AML-193 (cell line): ENCODE measurements around the gene ANKRD1.
"Not testable (repeated sequence)": the region's sequence is repeated elsewhere in the genome, so short reads cannot be mapped to it uniquely, and the experiment has no call there.

Source experiments
- DNase-seq, 2 experiments: peaks; one replicate each; lab custom pipeline; 2025; lab: John Stamatoyannopoulos, UW

Gene ANKRD1

GRCh38 chr10:90912174-90912573, 8.7 kb downstream of the ANKRD1 start:
- DNase-seq = no peak

GRCh38 chr10:90911133-90912051, 9.5 kb downstream of the ANKRD1 start:
- DNase-seq = peak; percentile 48 to 62

DNA sequence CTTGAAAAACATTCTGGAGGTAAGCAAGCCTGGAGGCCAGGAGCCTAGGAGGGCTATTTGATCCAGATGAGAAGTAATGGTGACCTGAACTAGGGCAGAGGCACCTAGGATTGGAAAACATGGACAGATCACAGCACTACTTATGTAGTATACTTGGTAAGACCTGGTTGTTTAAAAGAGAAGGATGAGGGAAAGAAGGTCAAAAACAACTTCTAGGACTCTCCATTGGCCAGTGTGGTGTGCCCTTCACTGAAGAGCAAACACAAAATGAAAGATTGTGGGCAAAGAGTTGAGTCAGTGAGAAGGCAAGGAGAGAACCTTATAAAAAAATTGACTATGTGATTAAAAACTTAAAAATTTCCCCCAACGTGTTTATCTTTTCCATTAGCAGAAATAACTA, 14.3 kb downstream of the ANKRD1 start:
- DNase-seq = no peak

GRCh38 chr10:90905925-90906324, 15.0 kb downstream of the ANKRD1 start:
- no peak for DNase-seq

DNA sequence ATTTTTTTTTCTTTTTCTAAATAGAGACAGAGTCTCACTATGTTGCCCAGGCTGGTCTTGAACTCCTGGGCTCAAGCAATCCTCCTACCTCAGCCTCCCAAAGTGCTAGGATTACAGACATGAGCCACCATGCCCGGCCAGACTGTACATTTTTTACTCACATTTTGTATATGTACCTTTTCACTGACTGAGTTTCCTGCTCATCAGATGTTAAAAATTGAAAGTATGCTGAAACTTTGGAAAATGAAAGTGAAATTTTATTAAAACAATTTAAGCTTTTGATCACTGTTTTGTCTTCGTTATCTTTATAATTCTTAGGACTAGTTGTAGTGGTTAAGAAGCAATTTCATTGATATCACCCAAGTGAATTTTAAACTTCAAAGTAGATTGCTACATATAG, 24.0 kb downstream of the ANKRD1 start:
- not testable (repeated sequence) for DNase-seq

- DNase-seq = no peak
These were observed 27.7 kb downstream of the ANKRD1 start for GRCh38 chr10:90893190-90893589.

GRCh38 chr10:90890347-90890746, 30.5 kb downstream of the ANKRD1 start:
- no peak for DNase-seq

DNA sequence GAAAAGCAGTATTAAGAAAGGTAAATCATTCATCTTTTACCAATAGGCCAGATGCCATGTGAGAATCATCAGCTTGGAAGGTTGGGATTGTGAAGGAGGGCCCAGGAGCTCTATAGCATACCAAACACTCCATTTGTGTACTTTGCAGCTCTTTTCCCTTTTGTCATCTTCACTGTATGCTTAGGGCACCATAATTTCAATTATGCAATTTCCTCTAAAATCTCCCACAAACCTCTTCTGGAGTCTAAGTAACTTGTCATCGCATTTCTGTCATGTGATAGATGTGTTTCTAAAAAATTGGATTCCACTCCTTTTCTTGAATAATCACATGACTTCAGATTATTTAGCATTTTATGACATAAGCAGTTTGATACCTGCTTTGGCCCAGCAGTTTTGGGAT, 31.3 kb downstream of the ANKRD1 start:
- DNase-seq = no peak

GRCh38 chr10:90888387-90888786, 32.5 kb downstream of the ANKRD1 start:
- DNase-seq = no peak

DNA sequence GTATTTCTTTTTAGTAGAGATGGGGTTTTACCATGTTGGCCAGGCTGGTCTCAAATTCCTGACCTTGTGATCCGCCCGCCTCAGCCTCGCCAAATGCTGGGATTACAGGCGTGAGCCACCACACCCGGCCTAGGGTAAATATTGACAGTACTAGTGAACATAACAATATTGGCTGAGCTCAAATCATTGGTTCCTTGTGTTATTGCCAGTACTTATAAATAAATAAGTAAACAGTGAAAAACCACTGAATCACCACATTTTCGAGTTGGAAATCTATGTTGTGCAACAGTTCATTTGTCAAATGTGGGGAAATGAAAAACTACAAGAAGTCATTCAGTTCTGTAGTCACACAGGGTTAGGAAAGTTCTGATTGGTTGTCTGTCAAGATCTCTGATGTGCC, 33.3 kb downstream of the ANKRD1 start:
- no peak for DNase-seq

DNA sequence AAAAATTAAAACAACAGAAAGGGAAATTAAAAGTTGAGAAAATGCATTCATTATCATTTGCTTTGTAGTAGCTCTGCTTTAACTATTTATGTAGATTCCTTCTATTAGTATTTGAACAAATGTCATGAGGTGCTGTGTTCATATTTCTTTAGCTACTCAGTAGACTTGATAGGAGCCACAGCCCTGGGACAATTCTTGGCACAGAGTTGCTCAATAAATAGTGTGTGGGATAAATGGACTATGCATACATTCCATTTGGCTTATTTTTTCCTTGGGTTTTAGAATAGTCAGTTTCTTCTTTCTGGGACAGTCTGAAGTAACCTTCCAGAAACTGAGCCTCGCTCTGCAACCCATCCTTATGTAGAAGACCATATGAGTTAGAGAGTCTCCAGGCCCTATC, 35.7 kb downstream of the ANKRD1 start:
- no peak for DNase-seq

DNA sequence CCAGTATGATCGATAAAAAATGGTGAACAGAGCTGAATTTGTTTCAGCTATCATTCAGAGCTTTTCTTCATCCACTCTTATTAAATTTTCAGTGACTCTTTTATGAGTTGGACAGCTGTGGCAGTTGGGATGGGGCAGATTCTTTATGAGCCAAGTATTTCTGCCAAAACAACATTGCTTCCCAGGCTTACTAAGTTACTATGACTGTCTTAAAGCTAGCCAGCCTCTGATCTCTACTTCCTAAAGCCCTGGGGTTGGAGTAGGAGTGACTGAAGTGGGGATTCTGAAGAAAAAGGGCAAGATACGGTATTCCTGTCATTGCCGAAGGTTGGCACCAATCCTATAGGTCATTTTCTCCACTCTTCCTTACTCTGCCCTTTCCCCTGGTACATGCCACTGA, 36.5 kb downstream of the ANKRD1 start:
- DNase-seq = no peak

DNA sequence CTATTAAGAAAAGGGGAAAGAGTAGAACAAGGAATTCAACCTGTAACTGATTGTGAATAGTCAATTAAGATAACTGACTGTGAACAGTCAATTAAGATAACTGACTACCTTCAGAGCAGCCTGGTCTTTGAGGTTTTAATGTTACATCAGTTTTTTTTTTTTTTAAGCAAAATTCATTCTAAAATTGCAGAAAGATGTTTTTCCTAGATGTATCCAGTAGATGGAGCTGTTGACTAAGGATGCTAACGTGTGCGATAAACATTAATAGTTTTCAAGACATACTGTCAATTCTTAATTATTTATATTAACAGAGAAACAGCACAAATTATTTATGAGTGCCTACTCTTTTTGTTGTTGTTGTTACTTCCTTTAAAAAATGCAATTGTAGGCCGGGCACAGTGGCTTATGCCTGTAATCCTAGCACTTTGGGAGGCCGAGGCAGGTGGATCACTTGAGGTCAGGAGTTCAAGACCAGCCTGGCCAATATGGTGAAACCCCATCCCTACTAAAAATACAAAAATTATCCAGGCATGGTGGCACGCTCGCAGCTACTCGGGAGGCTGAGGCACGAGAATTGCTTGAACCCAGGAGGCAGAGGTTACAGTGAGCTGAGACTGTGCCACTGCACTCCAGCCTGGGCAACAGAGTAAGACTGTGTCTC, 40.7 kb downstream of the ANKRD1 start:
- DNase-seq = peak; percentile 42 to 43

DNA sequence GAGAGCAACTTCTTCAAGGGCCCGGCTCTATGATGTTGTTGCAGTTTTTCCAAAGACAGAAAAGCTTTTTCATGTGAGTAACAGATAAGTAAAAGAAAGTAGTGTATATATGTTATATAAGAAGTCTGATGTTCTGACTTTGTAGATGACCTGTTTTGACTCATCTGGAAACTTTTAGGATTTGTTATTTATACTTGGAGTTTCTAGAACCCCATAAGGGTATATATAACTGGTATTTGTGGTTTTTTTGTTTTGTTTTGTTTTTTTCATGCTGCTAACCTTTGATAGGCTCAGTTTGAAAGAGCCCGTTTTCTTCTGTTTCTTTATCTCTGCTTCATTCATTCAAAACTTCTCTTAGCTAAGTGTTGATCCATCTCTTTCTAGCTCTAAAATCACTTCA, 41.8 kb downstream of the ANKRD1 start:
- no peak for DNase-seq

DNA sequence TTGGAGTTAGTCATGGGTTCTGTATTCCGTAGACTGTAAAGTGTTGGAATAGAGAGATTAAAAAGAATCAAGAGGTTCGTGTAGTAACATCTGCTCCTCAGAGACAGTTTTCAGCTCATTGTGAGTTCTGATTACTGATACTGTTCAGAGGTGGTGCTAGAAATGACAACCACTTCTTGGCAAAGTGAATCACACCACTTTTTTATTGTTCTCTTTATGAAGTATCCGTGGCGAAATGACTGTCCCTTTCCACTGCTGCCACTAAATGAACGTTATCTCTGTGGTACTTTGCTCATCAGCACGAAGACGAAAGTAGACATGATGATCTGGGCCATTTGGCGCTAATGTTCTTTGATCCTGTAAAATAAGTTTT, 48.3 kb downstream of the ANKRD1 start:
- no peak for DNase-seq

GRCh38 chr10:90871766-90872647, 48.9 kb downstream of the ANKRD1 start, which contains the start of gene RPP30:
Gene RPP30 (plus strand): TSS chr10:90871974. CDS start chr10:90871987, 13 bp downstream.
- DNase-seq = peak; percentile 59 to 62

- DNase-seq = no peak
These were observed 49.6 kb downstream of the ANKRD1 start for GRCh38 chr10:90871279-90871765.

GRCh38 chr10:90866050-90866598, 54.8 kb downstream of the ANKRD1 start:
- DNase-seq = no peak

DNA sequence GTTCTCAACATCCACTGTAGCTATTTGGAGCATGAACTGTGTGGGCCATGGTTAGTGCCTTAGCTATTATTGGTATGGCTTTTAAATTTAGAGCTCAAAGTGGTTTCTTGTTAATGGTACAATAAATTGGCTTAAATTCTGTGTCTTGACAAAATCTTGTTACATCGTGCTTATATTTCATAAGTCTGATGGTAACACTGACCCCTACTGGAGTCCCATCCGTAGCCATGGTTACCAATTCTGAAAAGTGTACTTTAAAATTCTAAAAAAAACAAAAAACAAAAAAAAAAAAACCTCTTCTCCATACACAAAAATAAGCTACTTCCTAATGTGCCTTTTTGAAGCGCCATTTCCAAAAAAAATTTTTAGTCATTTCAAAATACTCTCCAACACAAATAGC, 55.5 kb downstream of the ANKRD1 start:
- peak; percentile 8 to 25 for DNase-seq

- peak in 1 of 2 experiments; percentile 15 for DNase-seq
These were observed 57.9 kb downstream of the ANKRD1 start for GRCh38 chr10:90862908-90863514.
